GDM1 (cell line): ENCODE results near the gene ANO10.
"Not testable (repeated sequence)": the region's sequence is repeated elsewhere in the genome, so short reads cannot be mapped to it uniquely, and the experiment has no call there.

Experiments
- DNase-seq: peaks from one replicate; lab custom pipeline; 2025; lab: John Stamatoyannopoulos, UW

The ANO10 gene

GRCh38 chr3:43521941-43522340 is 99.9 kb downstream of the ANO10 start:
- DNase-seq, result no peak

DNA sequence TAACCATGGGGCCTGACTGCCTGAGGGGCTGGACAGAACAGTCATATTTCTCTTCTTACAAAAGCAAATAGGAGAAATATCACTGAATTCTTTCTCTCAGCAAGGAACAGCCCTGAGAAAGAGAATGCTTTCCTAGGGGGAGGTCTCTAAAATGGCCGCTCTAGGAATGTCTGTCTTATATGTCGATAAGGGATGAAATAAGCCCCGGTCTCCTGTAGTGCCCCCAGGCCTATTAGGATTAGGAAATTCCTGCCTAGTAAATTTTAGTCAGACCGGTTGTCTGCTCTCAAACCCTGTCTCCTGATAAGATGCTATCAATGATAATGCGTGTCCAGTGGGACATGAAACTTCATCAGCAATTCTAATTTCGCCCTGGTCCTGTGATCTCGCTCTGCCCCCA is 103.3 kb downstream of the ANO10 start:
- not testable (repeated sequence) for DNase-seq

DNA sequence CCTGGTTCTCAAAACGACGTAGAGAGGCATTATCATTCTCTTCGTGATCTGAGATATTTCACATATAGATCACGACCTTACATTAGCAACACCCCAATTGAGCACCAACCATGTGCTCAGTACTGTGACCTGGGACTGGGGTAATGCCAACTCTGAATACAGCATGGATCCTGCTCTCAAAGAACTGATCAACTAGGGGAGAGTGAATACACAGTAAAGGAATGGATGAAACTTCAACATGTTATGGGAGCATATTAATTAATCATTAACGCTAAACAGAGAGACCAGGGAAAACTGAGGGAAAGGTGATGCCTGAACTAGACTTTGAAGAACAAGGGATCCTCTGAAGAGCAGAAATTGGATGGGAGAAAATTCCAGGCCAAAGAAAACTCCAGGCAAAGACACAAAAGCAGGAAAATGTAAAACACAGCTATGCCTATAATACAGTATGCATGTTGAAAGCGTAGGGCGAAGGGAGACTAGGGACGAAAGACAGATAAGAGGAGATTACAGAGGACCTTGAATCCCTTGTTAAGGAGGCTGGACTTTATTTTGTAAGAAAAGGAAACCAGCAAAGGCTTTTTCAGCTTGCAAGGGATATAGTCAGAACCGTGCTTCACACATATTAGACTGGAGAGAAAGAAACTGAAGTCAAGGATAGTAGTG is 105.7 kb downstream of the ANO10 start:
- DNase-seq, result no peak

GRCh38 chr3:43515208-43515917 is 106.4 kb downstream of the ANO10 start:
- DNase-seq, result no peak

- no peak for DNase-seq
Measured at GRCh38 chr3:43512754-43513404, 108.9 kb downstream of the ANO10 start.

DNA sequence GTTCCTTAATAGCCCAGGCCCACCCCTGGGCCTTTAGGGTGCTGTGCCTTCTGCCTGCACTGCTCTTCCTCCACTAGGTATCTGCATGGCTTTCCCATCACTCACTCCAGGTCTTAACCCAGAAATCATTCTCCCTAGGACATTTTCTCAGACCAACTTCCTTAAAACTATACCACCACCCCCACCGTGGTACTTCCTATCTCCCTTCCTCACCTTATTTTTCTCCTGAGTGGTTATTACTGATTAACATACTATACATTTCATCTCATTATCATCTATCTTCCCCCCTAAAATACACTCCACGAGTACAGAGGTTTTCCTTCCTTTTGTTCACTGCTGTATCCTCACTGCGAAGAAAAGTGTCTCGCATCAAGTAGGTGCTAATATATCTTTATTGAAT is 115.2 kb downstream of the ANO10 start:
- no peak for DNase-seq

GRCh38 chr3:43505351-43505750 is 116.5 kb downstream of the ANO10 start:
- DNase-seq, result no peak

- DNase-seq, result no peak
Measured at GRCh38 chr3:43503067-43503728, 118.6 kb downstream of the ANO10 start.

DNA sequence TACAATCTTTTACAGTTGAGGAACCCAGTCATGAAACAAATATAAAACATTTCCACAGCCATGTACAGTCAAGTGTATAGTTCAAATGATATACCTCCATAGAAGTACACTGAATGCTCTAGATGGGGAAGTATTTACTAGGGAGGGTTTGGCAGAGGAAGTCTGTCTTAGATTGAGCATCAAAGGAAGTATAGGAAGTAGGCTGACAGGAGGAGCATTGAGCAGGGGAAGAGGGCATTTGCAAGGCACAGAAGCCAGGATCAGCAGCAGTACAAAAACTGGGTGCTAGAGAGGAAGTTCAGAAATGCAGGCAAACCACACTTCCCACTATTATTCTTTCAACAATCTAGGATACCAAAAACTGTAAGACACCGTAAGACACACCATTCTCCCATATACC is 122.6 kb downstream of the ANO10 start:
- peak; percentile 86 for DNase-seq

DNA sequence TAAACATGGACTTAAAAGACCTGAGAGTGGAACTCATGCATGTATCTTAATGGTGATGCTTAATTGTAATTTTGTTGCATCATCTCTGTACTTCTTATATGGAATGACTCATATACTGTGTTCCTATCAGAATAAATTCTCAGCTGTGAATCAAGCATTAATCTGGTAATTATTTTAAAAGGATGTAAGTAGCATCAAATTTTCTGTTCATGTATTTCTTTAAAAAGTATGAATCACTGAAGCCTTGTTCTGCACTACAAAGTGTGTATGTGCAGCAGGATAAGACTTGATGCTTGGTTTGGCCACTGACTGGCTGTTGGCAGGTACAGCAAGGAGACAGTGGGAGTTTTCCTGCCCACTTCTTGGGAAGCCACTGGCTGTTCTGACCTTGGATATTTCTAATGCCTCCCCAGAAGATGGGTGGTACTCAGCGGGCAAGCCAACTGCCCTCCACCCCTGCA is 123.9 kb downstream of the ANO10 start:
- no peak for DNase-seq

DNA sequence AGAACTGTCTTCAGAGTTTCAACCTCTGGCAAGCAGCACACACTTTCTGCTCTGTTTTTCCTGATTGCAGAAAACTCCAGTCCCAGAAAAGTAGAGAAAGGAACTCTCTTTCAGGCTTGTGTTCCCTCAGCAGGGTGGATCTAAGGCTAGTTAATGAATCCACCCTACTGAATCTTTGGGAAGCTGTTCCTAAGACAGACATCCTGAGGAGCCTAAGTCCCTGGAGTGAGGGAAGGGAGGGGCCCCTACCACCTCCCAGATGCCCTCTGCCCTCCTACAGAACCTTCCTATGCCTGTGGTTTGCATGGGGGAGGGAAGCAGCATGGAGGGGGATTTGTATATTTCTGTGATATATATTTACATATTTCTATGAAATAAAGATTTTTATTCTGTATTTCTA is 124.4 kb downstream of the ANO10 start:
- no peak for DNase-seq

DNA sequence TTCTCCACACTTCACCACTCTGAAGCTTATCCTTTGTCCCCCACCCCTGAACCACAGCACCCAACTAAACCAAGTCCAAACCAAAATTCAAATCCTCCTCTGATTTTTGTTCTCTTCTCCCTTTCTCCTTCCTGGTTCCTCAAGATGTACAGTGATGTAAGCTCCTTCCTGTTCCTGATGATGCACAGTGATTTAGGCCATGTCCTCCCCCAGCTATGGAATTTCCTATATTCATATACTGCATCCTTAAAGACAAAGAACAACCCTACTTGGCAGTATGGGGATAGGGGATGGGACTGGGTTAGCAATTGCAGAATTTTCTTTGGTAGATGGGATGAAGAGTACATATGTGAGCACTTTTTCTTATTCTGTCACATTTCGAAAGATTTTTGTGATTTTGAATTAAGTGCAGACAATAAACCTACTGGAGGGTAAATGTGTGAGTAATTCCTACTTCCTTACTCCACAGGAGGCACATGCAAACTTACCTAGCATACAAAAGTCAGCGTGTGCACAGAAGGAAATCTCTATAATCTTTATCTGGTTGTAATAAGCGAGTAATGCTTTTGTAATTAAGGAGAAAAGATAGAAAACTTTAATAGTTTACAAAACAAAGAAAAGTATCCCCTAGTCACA is 125.0 kb downstream of the ANO10 start:
- no peak for DNase-seq

DNA sequence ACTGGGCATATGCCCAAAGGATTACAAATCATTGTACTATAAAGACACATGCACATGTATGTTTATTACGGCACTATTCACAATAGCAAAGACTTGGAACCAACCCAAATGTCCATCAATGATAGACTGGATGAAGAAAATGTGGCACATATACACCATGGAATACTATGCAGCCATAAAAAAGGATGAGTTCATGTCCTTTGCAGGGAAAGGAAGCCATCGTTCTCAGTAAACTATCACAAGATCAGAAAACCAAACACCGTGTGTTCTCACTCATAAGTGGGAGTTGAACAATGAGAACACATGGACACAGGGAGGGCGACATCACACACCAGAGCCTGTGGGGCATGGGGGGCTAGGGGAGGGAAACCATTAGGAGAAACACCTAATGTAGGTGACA is 128.9 kb downstream of the ANO10 start:
- not testable (repeated sequence) for DNase-seq

DNA sequence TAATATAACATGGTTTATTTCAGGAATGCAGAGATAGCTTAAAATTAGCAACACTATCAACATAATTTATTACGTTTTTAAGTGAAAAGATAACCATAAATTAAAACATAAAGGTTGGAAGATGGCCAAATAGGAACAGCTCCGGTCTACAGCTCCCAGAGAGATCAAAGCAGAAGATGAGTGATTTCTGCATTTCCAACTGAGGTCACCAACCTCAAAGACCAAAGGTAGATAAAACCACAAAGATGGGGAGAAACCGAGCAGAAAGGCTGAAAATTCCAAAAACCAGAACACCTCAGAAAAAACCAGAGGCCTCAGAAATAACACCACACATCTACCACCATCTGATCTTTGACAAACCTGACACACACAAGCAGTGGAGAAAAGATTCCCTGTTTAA is 130.0 kb downstream of the ANO10 start:
- not testable (repeated sequence) for DNase-seq

DNA sequence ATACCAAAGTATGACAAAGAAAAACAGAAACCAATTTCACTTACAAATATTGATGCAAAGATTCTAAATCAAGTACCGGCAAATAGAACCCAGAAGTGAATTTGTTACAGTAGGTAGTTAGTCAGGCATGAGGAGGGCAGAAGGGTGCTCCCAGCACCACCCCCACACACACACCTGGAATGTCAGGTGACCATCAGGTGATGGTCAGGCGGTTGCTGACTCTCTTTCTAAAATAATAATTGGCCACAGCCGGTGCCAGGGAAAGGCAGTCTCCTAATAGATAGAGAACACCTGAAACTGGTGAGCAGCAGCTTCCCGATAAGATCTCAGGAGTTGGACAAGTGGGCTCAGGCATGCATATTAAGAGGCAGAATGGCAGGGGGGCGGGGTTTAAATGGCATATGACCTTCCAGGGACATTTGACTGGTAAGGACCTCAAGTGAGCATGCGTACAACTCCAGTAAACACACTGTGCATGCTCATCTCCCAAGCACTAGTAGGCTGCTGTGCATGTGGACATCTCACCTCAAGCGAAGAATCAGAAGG is 131.1 kb downstream of the ANO10 start:
- DNase-seq, result no peak

GRCh38 chr3:43489930-43490329 is 131.9 kb downstream of the ANO10 start:
- peak; percentile 47 for DNase-seq

- DNase-seq, result no peak
Measured at GRCh38 chr3:43485931-43486330, 135.9 kb downstream of the ANO10 start.

GRCh38 chr3:43484926-43485488 is 136.8 kb downstream of the ANO10 start:
- DNase-seq, result no peak

DNA sequence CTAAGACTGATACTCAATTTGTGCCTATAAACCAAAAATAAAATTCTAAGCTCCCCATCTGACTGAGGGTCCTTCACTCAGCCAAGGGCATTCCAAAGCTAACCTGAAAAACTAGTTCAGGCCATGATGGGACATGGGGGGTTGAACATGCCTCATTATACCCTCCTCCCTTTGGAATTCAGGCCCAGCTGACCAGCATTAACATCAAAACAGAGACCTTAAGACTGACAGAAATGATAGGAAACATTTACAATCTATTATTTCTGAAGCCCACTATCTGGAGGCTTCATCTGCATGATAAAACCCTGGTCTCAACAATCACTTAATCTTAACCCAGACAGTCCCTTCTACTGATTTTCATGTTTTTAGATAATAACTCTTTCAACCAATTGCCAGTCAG is 140.4 kb downstream of the ANO10 start:
- DNase-seq, result no peak

- not testable (repeated sequence) for DNase-seq
Measured at GRCh38 chr3:43478839-43479238, 143.0 kb downstream of the ANO10 start.

DNA sequence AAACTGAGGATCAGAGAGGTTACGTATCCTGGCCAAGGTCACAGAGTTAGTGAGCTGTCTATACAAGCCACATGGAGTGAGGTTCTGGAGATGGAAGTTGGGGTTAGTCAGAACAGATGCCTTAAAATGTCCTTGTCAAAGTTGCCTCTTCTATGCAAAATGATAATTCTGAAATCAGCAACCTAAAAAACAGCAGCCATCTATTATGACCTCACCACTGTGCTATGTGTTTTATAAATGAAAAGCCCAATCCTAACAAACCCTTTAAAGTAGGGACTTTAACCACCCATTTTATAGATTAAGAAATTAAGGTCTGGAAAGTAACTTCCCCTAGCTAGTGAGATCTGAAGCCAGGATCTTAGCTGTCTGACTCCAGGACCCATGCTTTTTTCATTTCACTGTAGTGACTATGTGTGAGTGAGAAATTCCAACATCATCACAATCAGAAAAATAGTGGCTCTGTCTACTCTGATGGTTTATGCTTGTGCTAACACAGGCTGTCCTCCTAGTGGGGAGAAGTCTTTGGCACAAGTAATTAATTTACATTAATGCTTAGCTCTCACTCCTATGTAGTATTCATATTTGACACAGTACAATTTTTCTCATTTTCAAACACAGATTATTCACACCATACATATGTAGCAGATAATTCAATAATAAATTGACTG is 143.6 kb downstream of the ANO10 start:
- no peak for DNase-seq
